PC-9 (cell line): ENCODE measurements around the gene GOLM1.

Experiments used
- EZH2 ChIP-seq: fragments of 200-600 bp; sonication (generic); IDR thresholded peaks from 2 replicates; pipeline ENCODE4 v1.8.0; 2017; ENCODE audit warnings: antibody characterized with exemption, low read depth
- TF ChIP-seq, protein P1 (sequence below): fragments of 200-600 bp; sonication (generic); conservative IDR thresholded peaks from 2 replicates; pipeline ENCODE4 v1.6.1; 2017; ENCODE audit warnings: mixed run types, antibody characterized with exemption, mild to moderate bottlenecking, moderate library complexity

DNA sequence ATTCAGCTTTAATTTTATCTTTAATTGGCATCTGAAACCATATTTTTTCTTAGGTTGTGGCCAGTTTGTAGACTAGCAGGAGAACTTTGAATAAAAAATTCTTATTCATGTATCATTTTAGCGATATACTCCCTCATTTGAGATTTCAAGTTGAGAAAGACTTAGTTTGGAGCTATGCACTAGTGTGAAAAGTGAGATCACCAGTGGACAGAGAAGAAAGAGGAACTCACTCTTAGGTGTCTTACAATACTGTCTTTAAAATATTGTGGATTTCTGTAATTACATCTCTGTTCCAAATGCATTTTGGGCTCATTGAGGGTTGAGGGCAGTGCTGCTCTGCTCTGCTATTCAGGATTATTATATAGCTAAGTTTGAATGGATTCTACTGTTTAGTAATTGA, 103.8 kb downstream of the GOLM1 start:
- TF ChIP-seq, protein P1, sequence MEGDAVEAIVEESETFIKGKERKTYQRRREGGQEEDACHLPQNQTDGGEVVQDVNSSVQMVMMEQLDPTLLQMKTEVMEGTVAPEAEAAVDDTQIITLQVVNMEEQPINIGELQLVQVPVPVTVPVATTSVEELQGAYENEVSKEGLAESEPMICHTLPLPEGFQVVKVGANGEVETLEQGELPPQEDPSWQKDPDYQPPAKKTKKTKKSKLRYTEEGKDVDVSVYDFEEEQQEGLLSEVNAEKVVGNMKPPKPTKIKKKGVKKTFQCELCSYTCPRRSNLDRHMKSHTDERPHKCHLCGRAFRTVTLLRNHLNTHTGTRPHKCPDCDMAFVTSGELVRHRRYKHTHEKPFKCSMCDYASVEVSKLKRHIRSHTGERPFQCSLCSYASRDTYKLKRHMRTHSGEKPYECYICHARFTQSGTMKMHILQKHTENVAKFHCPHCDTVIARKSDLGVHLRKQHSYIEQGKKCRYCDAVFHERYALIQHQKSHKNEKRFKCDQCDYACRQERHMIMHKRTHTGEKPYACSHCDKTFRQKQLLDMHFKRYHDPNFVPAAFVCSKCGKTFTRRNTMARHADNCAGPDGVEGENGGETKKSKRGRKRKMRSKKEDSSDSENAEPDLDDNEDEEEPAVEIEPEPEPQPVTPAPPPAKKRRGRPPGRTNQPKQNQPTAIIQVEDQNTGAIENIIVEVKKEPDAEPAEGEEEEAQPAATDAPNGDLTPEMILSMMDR, result no peak
- TF ChIP-seq EZH2, result no peak
